MM.1S (cell line): ENCODE data around the gene CDON.

ENCODE experiments used
- DNase-seq: peaks from one replicate; pipeline ENCODE4 v3.0.0-alpha.2; 2015
- H2AFZ ChIP-seq: fragments of 300-600 bp; sonication (generic); 2 replicates; pipeline ENCODE4 v1.6.0; 2016; ENCODE audit warnings: antibody characterized with exemption, low read length
- H3F3A ChIP-seq: fragments of 300-600 bp; sonication (generic); 2 replicates; pipeline ENCODE4 v1.6.1; 2016; ENCODE audit warnings: mild to moderate bottlenecking, antibody characterized with exemption, low read length, moderate library complexity, mixed read lengths; ENCODE audit not compliant: insufficient read depth
- H3K27ac ChIP-seq: fragments of 300-600 bp; sonication (generic); 2 replicates; pipeline ENCODE4 v1.5.1; 2016; ENCODE audit warnings: mild to moderate bottlenecking, low read length
- H3K27me3 ChIP-seq: fragments of 300-600 bp; sonication (generic); replicated peaks from 2 replicates; pipeline ENCODE4 v1.6.0; 2016; ENCODE audit warnings: low read length; ENCODE audit not compliant: insufficient read depth
- H3K36me3 ChIP-seq: fragments of 300-600 bp; sonication (generic); replicated peaks from 2 replicates; pipeline ENCODE4 v1.6.1; 2016; ENCODE audit warnings: mild to moderate bottlenecking, low read length, mixed read lengths; ENCODE audit not compliant: insufficient read depth
- H3K4me1 ChIP-seq: fragments of 300-600 bp; sonication (generic); 2 replicates; pipeline ENCODE4 v1.6.1; 2016; ENCODE audit warnings: low read length, mixed read lengths
- H3K4me2 ChIP-seq: fragments of 300-600 bp; sonication (generic); 2 replicates; pipeline ENCODE4 v1.6.0; 2016; ENCODE audit warnings: low read depth, low read length
- H3K4me3 ChIP-seq: fragments of 300-600 bp; sonication (generic); 2 replicates; pipeline ENCODE4 v1.5.1; 2016; ENCODE audit warnings: low read length, mixed read lengths
- H3K79me2 ChIP-seq: fragments of 300-600 bp; sonication (generic); 2 replicates; pipeline ENCODE4 v1.6.1; 2016; ENCODE audit warnings: mixed run types, low read length, mixed read lengths
- H3K9ac ChIP-seq: fragments of 300-600 bp; sonication (generic); 2 replicates; pipeline ENCODE4 v1.6.1; 2016; ENCODE audit warnings: low read length, mixed read lengths
- H3K9me2 ChIP-seq: fragments of 300-600 bp; sonication (generic); replicated peaks from 2 replicates; pipeline ENCODE4 v1.6.1; 2016; ENCODE audit warnings: mild to moderate bottlenecking, low read length, mixed read lengths; ENCODE audit not compliant: insufficient read depth
- H3K9me3 ChIP-seq: fragments of 300-600 bp; sonication (generic); replicated peaks from 2 replicates; pipeline ENCODE4 v1.6.1; 2016; ENCODE audit warnings: mild to moderate bottlenecking, low read length, mixed read lengths; ENCODE audit not compliant: insufficient read depth
- H4K20me1 ChIP-seq: fragments of 300-600 bp; sonication (generic); 2 replicates; pipeline ENCODE4 v1.6.1; 2016; ENCODE audit warnings: mild to moderate bottlenecking, low read length, moderate library complexity, mixed read lengths; ENCODE audit not compliant: insufficient read depth
- EZH2 ChIP-seq: fragments of 300-600 bp; sonication (generic); optimal IDR thresholded peaks from 2 replicates; pipeline ENCODE3; 2017; ENCODE audit warnings: low read depth, mild to moderate bottlenecking, antibody characterized with exemption, low read length, mixed read lengths
- EZH2phosphoT487 ChIP-seq: fragments of 300-600 bp; sonication (generic); IDR thresholded peaks from 2 replicates; pipeline ENCODE4 v1.6.1; 2018; ENCODE audit warnings: antibody characterized with exemption, low read length
- TF ChIP-seq, protein P1 (sequence below): fragments of 300-600 bp; sonication (generic); IDR thresholded peaks from 2 replicates; pipeline ENCODE4 v1.5.1; 2016; ENCODE audit warnings: antibody characterized with exemption, low read length, mixed read lengths

The CDON gene

DNA sequence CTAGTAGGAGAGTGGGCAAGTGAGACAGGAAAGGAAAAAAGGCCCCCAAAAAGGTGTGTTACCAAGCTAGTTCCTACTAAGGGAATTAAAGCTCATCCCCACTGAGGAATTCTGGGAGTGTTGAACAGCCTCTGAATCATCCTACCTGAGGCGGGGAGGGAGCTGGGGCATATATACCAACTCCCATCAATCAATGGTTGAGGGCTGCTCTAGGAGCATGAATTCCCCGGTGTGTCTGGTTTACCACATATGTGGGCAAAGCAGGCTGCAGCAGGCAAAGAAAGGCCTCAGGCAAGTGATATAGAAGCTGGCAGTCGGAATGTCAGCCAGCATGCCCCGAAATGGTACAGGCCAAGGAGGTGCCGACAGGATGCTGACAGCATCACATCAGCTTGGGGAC lies 23.6 kb upstream of the CDON start:
- no peaks in the 10 kb centered on the region for H3K9me3 ChIP-seq
- H3K9me2 ChIP-seq = no peaks in the 10 kb centered on the region
- 0 out of 2 replicates have a peak, but pooled peaks cover 2% of the 10 kb centered on the region for H3F3A ChIP-seq
- no peaks in the 10 kb centered on the region for H3K36me3 ChIP-seq
- no peak overlapping the region for H3K4me2 ChIP-seq
- H3K79me2 ChIP-seq = no peaks in the 10 kb centered on the region
- DNase-seq = no peak
- no peak overlapping the region for H2AFZ ChIP-seq
- H3K9ac ChIP-seq = no peak overlapping the region
- H3K4me1 ChIP-seq = peaks cover 14% of the 10 kb centered on the region
- no peak for TF ChIP-seq EZH2phosphoT487
- TF ChIP-seq, protein P1, sequence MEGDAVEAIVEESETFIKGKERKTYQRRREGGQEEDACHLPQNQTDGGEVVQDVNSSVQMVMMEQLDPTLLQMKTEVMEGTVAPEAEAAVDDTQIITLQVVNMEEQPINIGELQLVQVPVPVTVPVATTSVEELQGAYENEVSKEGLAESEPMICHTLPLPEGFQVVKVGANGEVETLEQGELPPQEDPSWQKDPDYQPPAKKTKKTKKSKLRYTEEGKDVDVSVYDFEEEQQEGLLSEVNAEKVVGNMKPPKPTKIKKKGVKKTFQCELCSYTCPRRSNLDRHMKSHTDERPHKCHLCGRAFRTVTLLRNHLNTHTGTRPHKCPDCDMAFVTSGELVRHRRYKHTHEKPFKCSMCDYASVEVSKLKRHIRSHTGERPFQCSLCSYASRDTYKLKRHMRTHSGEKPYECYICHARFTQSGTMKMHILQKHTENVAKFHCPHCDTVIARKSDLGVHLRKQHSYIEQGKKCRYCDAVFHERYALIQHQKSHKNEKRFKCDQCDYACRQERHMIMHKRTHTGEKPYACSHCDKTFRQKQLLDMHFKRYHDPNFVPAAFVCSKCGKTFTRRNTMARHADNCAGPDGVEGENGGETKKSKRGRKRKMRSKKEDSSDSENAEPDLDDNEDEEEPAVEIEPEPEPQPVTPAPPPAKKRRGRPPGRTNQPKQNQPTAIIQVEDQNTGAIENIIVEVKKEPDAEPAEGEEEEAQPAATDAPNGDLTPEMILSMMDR = no peak
- no peaks in the 10 kb centered on the region for H3K27me3 ChIP-seq
- H3K27ac ChIP-seq = no peak overlapping the region
- H4K20me1 ChIP-seq = no peaks in the 10 kb centered on the region
- H3K4me3 ChIP-seq = no peak overlapping the region

DNA sequence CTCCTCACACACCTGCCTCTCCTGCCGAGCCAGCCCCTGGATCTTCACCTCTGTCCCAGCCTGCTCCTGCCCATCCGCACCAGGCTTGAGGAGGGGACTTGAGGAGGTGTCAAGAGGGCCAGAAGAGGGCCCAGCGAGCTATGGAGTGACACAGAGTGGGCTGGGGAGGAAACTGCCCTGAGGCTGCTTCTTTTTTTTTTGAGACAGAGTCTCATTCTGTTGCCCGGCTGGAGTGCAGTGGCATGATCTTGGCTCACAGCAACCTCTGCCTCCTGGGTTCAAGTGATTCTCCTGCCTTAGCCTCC lies 21.9 kb upstream of the CDON start:
- peak overlapping the region; percentile 37; the same call in 1 of the 2 replicates for H3K4me2 ChIP-seq
- no peaks in the 10 kb centered on the region for H3K9me2 ChIP-seq
- DNase-seq = no peak
- H3K4me3 ChIP-seq = no peak overlapping the region
- peak overlapping the region; percentile 39; the same call in 1 of the 2 replicates for H3K27ac ChIP-seq
- H3K27me3 ChIP-seq = no peaks in the 10 kb centered on the region
- H3K4me1 ChIP-seq = peaks cover 14% of the 10 kb centered on the region
- H3K79me2 ChIP-seq = no peaks in the 10 kb centered on the region
- no peaks in the 10 kb centered on the region for H4K20me1 ChIP-seq
- no peaks in the 10 kb centered on the region for H3K36me3 ChIP-seq
- peak overlapping the region; percentile 60; the same call in 1 of the 2 replicates for H2AFZ ChIP-seq
- no peak overlapping the region for H3K9ac ChIP-seq
- H3F3A ChIP-seq = 0 out of 2 replicates have a peak, but pooled peaks cover 2% of the 10 kb centered on the region
- H3K9me3 ChIP-seq = no peaks in the 10 kb centered on the region
- TF ChIP-seq, protein P1 = no peak
- TF ChIP-seq EZH2phosphoT487 (no peak), EZH2 (no peak)

DNA sequence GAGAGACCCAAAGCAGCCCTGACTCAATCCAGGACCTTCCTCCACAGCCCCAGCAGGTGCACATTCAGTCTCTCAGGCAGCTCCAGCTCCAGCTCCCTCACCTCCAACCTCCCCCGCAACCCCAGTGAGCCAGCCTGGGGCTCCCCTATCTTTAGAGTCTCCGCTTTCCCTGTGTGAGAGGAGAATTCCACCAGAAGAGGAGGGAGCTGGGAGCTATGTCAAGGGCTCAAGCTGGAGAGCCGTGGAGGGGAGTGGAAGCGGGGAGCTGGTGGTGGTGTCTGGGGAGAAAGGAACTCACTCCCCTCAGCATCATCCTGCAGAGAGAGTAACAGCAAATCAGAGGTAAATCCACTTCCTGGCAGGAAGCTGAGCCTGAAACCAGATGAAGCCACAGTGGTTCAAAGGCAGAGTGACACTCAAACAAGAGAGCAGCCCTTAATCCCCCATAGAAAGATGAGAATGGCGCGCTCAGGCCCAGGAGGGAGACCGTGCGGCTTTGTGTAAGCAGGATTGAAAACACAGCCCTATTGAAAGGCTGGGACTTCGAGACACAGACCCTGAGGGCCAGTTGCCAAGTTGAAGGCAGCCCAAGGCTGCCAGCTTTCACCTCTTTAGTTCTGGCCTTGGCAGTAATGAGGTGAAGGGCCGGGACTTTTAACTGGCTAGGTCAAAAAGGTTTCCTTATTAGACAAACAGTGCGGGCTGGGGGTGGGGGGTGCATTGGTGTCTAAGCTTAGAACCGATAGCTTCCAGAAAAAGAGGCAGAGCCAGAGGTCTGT lies 21.4 kb upstream of the CDON start:
- peak overlapping the region; percentile 37 for H3K4me2 ChIP-seq
- no peaks in the 10 kb centered on the region for H3K9me3 ChIP-seq
- peak overlapping the region; percentile 60 for H2AFZ ChIP-seq
- H3F3A ChIP-seq = 0 out of 2 replicates have a peak, but pooled peaks cover 2% of the 10 kb centered on the region
- no peaks in the 10 kb centered on the region for H3K36me3 ChIP-seq
- H3K79me2 ChIP-seq = no peaks in the 10 kb centered on the region
- no peaks in the 10 kb centered on the region for H3K9me2 ChIP-seq
- H3K27me3 ChIP-seq = no peaks in the 10 kb centered on the region
- peak overlapping the region; percentile 39; the same call in 1 of the 2 replicates for H3K27ac ChIP-seq
- DNase-seq = peak; percentile 61
- 0 out of 2 replicates have a peak overlapping the region, but pooled peaks have one; percentile 3 for H3K9ac ChIP-seq
- peaks cover 14% of the 10 kb centered on the region for H3K4me1 ChIP-seq
- H3K4me3 ChIP-seq = no peak overlapping the region
- H4K20me1 ChIP-seq = no peaks in the 10 kb centered on the region
- TF ChIP-seq EZH2phosphoT487 (no peak), EZH2 (no peak)
- TF ChIP-seq, protein P1 = no peak
